Fibroblast of mammary gland (primary cell): ENCODE measurements around the gene CYBA.

Experiments used
- DNase-seq: peaks from one replicate; pipeline ENCODE4 v3.0.0-alpha.2; 2010; ENCODE audit warnings: low read depth
- H3K4me3 ChIP-seq: 2 replicates; pipeline ENCODE4 v1.5.1; 2011; ENCODE audit warnings: low read depth, mild to moderate bottlenecking, low read length, moderate library complexity; ENCODE audit not compliant: control insufficient read depth
- CTCF ChIP-seq: conservative IDR thresholded peaks from 2 replicates; pipeline ENCODE4 v1.5.1; 2011; ENCODE audit warnings: low read depth, low read length, inconsistent platforms; ENCODE audit not compliant: control insufficient read depth, insufficient read depth

Gene CYBA

DNA sequence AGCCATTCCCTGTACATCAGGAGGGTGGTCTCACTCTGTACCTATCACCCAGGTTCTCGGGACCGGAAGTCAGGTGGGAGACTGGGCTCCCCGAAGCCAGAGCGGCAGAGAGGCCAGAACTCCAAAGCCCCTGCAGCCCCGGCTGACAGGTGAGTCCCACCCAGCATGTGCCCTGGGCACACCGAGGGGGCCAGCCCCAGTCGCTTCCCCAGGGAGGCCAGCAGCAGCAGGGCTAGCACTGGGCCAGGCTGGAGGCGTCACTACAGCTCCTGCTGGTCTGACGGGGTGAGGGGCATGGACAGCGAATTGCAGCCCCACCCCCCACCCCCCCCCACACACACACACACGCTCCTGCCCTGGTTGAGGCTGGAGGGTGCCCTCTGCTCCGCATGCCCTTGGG lies 20.4 kb downstream of the CYBA start:
- H3K4me3 ChIP-seq, result no peak overlapping the region
- no peak for TF ChIP-seq CTCF
- DNase-seq, result no peak

DNA sequence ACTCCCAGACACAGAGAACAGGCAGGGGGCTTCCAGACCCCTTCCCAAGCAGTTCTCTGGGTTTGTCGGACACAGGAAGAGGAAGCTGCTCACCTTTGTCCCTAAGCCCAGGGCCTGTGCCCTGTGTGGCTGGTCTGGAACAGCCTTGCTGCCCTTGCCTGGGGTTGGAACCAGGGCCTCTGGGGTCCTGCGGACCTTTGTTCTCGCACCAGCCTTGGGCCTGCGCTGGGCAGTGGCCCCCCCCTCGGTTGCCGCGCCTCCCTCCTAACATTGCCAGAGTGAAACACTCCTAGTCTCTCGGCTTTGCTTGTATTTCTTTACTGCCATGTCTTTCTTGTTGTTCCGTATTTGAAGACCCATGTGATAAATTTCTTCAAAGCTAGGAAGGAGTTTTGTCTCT lies 21.0 kb downstream of the CYBA start:
- H3K4me3 ChIP-seq, result no peak overlapping the region
- no peak for TF ChIP-seq CTCF
- no peak for DNase-seq

DNA sequence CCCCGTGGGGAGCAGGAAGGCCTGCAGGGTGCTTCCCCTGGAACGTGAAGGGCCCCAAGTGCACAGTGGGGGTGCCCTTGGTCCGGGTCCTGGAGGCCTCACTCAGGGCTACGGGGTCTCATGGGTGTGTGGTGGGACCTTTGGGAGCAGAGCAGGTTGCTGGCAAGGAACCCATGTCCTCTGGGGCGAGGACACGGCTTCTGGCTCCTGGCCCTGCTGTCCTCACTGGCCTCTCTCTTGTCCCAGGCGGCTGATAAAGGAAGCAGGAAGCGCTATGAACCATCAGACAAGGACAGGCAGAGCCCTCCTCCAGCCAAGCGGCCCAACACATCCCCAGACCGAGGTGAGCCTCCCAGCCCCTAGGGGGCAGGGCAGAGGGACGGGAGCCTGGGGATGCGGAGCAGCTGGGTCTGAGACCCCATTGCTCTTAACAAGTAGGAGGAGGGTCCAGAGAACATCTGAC lies 22.3 kb downstream of the CYBA start:
- peak; percentile 31 for TF ChIP-seq CTCF
- no peak for DNase-seq
- H3K4me3 ChIP-seq, result no peak overlapping the region

- TF ChIP-seq CTCF, result no peak
- no peak overlapping the region for H3K4me3 ChIP-seq
- no peak for DNase-seq
Measured at GRCh38 chr16:88627531-88628411, 23.1 kb downstream of the CYBA start.

DNA sequence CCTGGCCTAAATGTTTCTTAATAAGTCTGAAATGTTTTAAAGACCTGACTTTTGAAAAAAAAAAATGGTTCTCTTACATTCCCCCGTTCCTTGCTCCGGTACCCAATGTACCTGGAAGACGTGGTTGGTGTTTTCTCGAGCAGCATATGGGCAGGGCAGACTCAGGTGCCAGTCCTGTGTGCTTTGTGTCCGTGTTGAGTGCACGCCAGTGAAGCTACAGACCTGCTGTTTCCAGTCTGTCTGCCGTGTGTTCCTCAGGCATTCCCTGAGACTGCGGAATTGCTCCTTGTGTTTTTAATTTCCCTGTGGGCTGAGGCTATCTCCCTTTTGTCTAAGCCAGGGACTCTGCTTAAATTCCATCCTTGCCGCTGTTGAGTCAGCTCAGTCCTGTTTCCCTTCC lies 24.2 kb downstream of the CYBA start:
- H3K4me3 ChIP-seq, result no peak overlapping the region
- no peak for TF ChIP-seq CTCF
- no peak for DNase-seq

GRCh38 chr16:88624977-88625576 lies 25.8 kb downstream of the CYBA start:
- TF ChIP-seq CTCF, result no peak
- no peak for DNase-seq

More at GRCh38 chr16:88624977-88625576, 25.8 kb downstream of the CYBA start:
- no peak overlapping the region for H3K4me3 ChIP-seq
